IMR-90 (cell line): Measurements from ENCODE around the gene OAS1. TPM values are rescaled to one million over a fixed set of nuclear protein-coding genes. Genes with fewer than 3 reads are reported as not detected.

Source experiments
- ATAC-seq: fragments of 200-7000 bp; cut with Tn5 transposase; 2 replicates; pipeline ENCODE4 v1.9.1; 2020; ENCODE audit warnings: low read depth, mild to moderate bottlenecking, moderate library complexity
- BruUV-seq: library from RNA; stranded (reverse); fragments of 400-500 nt; replicated peaks from 2 replicates; lab custom pipeline; 2021; lab: Mats Ljungman, UMichigan
- CTCF ChIA-PET: fragments of 300-600 bp; formaldehyde crosslinking; extraction: SDS; loops from one replicate; lab custom pipeline; 2021; ENCODE audit warnings: antibody characterized with exemption; lab: Yijun Ruan, JAX
- POLR2A ChIA-PET: fragments of 300-600 bp; sonication (Branson Sonifier 250); formaldehyde crosslinking; loops from one replicate; lab custom pipeline; 2022; ENCODE audit warnings: antibody characterized with exemption; ENCODE audit not compliant: unreplicated experiment; lab: Charles Lee
- DNase-seq: peaks from one replicate; pipeline ENCODE4 v3.0.0; 2013
- H2AFZ ChIP-seq: replicated peaks from 2 replicates; pipeline ENCODE3; 2013; ENCODE audit warnings: low read length, mild to moderate bottlenecking; ENCODE audit not compliant: poor library complexity
- H2AK5ac ChIP-seq: 2 replicates; pipeline ENCODE4 v1.6.1; 2013; ENCODE audit warnings: low read depth, low read length, inconsistent platforms
- H2AK9ac ChIP-seq: replicated peaks from 2 replicates; pipeline ENCODE3; 2013; ENCODE audit warnings: mild to moderate bottlenecking, low read depth, low read length, moderate library complexity; ENCODE audit not compliant: poor library complexity
- H2BK120ac ChIP-seq: 2 replicates; pipeline ENCODE4 v1.6.1; 2013; ENCODE audit warnings: low read depth, low read length, inconsistent platforms
- H2BK15ac ChIP-seq: 3 replicates; pipeline ENCODE4 v1.6.1; 2013; ENCODE audit warnings: low read depth, low read length, inconsistent platforms
- H2BK20ac ChIP-seq: 2 replicates; pipeline ENCODE4 v1.6.1; 2013; ENCODE audit warnings: low read depth, mild to moderate bottlenecking, inconsistent platforms, low read length, moderate library complexity
- H2BK5ac ChIP-seq: 2 replicates; pipeline ENCODE4 v1.6.1; 2013; ENCODE audit warnings: mild to moderate bottlenecking, low read depth, low read length, inconsistent platforms; ENCODE audit not compliant: poor library complexity, severe bottlenecking
- H3K14ac ChIP-seq: replicated peaks from 2 replicates; pipeline ENCODE4 v1.6.1; 2013; ENCODE audit warnings: low read depth, low read length, inconsistent platforms
- H3K18ac ChIP-seq: 2 replicates; pipeline ENCODE4 v1.6.1; 2013; ENCODE audit warnings: low read depth, low read length, control low read depth
- H3K23ac ChIP-seq: 2 replicates; pipeline ENCODE4 v1.6.1; 2013; ENCODE audit warnings: low read depth, low read length, inconsistent platforms
- H3K27ac ChIP-seq: 2 replicates; pipeline ENCODE4 v1.5.1; 2013; ENCODE audit warnings: mild to moderate bottlenecking, control low read depth, low read length; ENCODE audit not compliant: insufficient read depth
- H3K27me3 ChIP-seq: 2 replicates; pipeline ENCODE4 v1.6.1; 2013; ENCODE audit warnings: low read length; ENCODE audit not compliant: control insufficient read depth, insufficient read depth
- H3K36me3 ChIP-seq: 2 replicates; pipeline ENCODE4 v1.6.1; 2013; ENCODE audit warnings: low read length, mixed read lengths; ENCODE audit not compliant: control insufficient read depth, insufficient read depth
- H3K4ac ChIP-seq: 2 replicates; pipeline ENCODE4 v1.6.1; 2013; ENCODE audit warnings: low read depth, low read length, inconsistent platforms
- H3K4me1 ChIP-seq: 2 replicates; pipeline ENCODE4 v1.6.1; 2013; ENCODE audit warnings: low read length, mixed read lengths; ENCODE audit not compliant: control insufficient read depth, insufficient read depth
- H3K4me2 ChIP-seq: 2 replicates; pipeline ENCODE4 v1.6.1; 2013; ENCODE audit warnings: low read depth, mild to moderate bottlenecking, control low read depth, low read length, moderate library complexity
- H3K4me3 ChIP-seq: 2 replicates; pipeline ENCODE4 v1.5.1; 2013; ENCODE audit warnings: low read depth, mild to moderate bottlenecking, control low read depth, low read length, moderate library complexity; ENCODE audit not compliant: insufficient read depth
- H3K56ac ChIP-seq: 2 replicates; pipeline ENCODE4 v1.6.1; 2013; ENCODE audit warnings: low read length, inconsistent platforms; ENCODE audit not compliant: insufficient read depth; ENCODE audit errors: extremely low read depth
- H3K79me1 ChIP-seq, 2 experiments: 2 replicates each; pipeline ENCODE4 v1.6.1; 2013; ENCODE audit warnings: low read length in 2 of 2, inconsistent platforms in 1 of 2, low read depth in 1 of 2
- H3K9ac ChIP-seq: 2 replicates; pipeline ENCODE4 v1.6.1; 2013; ENCODE audit warnings: low read depth, low read length, control low read depth
- H3K9me1 ChIP-seq: 2 replicates; pipeline ENCODE4 v1.6.1; 2013; ENCODE audit warnings: low read length, inconsistent platforms; ENCODE audit not compliant: insufficient read depth
- H3K9me3 ChIP-seq: 2 replicates; pipeline ENCODE4 v1.6.1; 2013; ENCODE audit warnings: low read length; ENCODE audit not compliant: control insufficient read depth, insufficient read depth
- H4K20me1 ChIP-seq: 2 replicates; pipeline ENCODE4 v1.6.1; 2013; ENCODE audit warnings: low read length, inconsistent platforms; ENCODE audit not compliant: insufficient read depth
- H4K5ac ChIP-seq: 2 replicates; pipeline ENCODE4 v1.6.1; 2013; ENCODE audit warnings: mild to moderate bottlenecking, low read depth, low read length, control low read depth
- H4K8ac ChIP-seq, 2 experiments: 2 replicates each; pipeline ENCODE4 v1.6.1; 2013; ENCODE audit warnings: low read depth in 2 of 2, low read length in 2 of 2, control low read depth in 1 of 2, inconsistent platforms in 1 of 2
- H4K91ac ChIP-seq: 2 replicates; pipeline ENCODE4 v1.6.1; 2013; ENCODE audit warnings: low read depth, low read length, inconsistent platforms; ENCODE audit not compliant: insufficient read depth
- CHD1 ChIP-seq: IDR thresholded peaks from 2 replicates; pipeline ENCODE4 v1.6.1; 2012; ENCODE audit warnings: low read depth, low read length, improper control_type of control experiment
- FOS ChIP-seq: fragments of 150-350 bp; IDR thresholded peaks from 2 replicates; pipeline ENCODE4 v1.6.1; 2016; ENCODE audit warnings: low read depth, low read length
- MXI1 ChIP-seq: IDR thresholded peaks from 2 replicates; pipeline ENCODE4 v1.6.1; 2012; ENCODE audit warnings: low read depth, mild to moderate bottlenecking, low read length, moderate library complexity, borderline replicate concordance
- WGBS, 2 experiments: methylation state at CpG; one replicate each; pipeline versions ENCODE4 v1.1.5 to v1.1.7; 2013; ENCODE audit warnings: missing lambda C conversion rate in 2 of 2; ENCODE audit not compliant: insufficient read length in 1 of 2; ENCODE audit errors: extremely low coverage in 2 of 2; 5-methylcytosine and 5-hydroxymethylcytosine counted together
- dilution Hi-C: fragments of 300-500 bp; cut with HindIII; formaldehyde crosslinking; loops from one replicate; pipeline ENCODE4 v1.14.3; 2018; ENCODE audit warnings: low sequenced_read_pairs; ENCODE audit not compliant: unreplicated experiment
- in situ Hi-C: fragments of 300-500 bp; cut with MboI; formaldehyde crosslinking; loops from 3 replicates; pipeline ENCODE4 v1.14.3; 2019; ENCODE audit warnings: low sequenced_read_pairs, inconsistent platforms, mixed read lengths
- intact Hi-C: fragments of 100-400 bp; cut with micrococcal nuclease; formaldehyde crosslinking; loops from 2 replicates; pipeline ENCODE4 v1.10.0; 2022
- polyA plus RNA-seq, 3 experiments: library from polyadenylated mRNA; depleted of rRNA; stranded (reverse); fragments of >200 nt; gene quantifications; 2 replicates each; pipeline ENCODE4 v1.2.3, GENCODE V29; 2012; ENCODE audit warnings: low replicate concordance in 1 of 3
- total RNA-seq: library from RNA; depleted of rRNA; stranded (reverse); fragments of >200 nt; gene quantifications from 2 replicates; pipeline ENCODE4 v1.2.3, GENCODE V29; 2012

OAS1 gene
- total and polyA plus RNA-seq, 2 of the 4 experiments (the other 2 are of a cell fraction) = not detected

DNA sequence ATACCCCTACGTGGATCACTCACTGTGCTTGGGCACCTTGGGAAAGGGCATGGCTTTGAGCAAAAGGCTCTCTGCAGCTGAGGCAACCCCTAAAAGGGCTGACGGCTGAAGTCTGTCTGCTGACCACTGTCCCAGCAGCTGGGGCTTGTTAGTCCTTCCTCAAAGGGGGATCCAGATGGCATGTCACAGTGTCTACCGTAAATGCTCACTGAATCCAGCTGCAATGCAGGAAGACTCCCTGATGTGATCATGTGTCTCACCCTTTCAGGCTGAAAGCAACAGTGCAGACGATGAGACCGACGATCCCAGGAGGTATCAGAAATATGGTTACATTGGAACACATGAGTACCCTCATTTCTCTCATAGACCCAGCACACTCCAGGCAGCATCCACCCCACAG, 12.4 kb downstream of the OAS1 start:
- no peak overlapping the region for H2AFZ ChIP-seq
- H4K20me1 ChIP-seq = no peaks in the 10 kb centered on the region
- no peak overlapping the region for H3K23ac ChIP-seq
- no TSS peak for BruUV-seq
- H3K4me2 ChIP-seq = no peak overlapping the region
- H2BK20ac ChIP-seq = no peak overlapping the region
- ATAC-seq (no peak), DNase-seq (no peak)
- ChIA-PET POLR2A (no interaction called here), CTCF (no interaction called here)
- no peak overlapping the region for H2BK120ac ChIP-seq
- no peak overlapping the region for H4K91ac ChIP-seq
- H3K9ac ChIP-seq = no peak overlapping the region
- H2AK5ac ChIP-seq = no peak overlapping the region
- H3K18ac ChIP-seq = no peak overlapping the region
- H3K4ac ChIP-seq = no peak overlapping the region
- H3K36me3 ChIP-seq = no peaks in the 10 kb centered on the region
- 18% methylated on average over 2 of the region's 6 CpGs; no CpG with 5 or more reads in 1 of the 2 experiments for WGBS, 2 experiments
- H3K27ac ChIP-seq = no peak overlapping the region
- H4K5ac ChIP-seq = no peak overlapping the region
- H2BK15ac ChIP-seq = no peak overlapping the region
- H2AK9ac ChIP-seq = peak overlapping the region; percentile 37
- dilution Hi-C loops = no loop called here
- H3K9me1 ChIP-seq = no peaks in the 10 kb centered on the region
- H3K27me3 ChIP-seq = no peaks in the 10 kb centered on the region
- intact Hi-C loops = no loop called here
- no peak overlapping the region for H2BK5ac ChIP-seq
- H3K4me3 ChIP-seq = no peak overlapping the region
- no peak overlapping the region for H3K56ac ChIP-seq
- TF ChIP-seq MXI1 (no peak), FOS (no peak), CHD1 (no peak)
- H3K79me1 ChIP-seq = no peaks in the 10 kb centered on the region
- H4K8ac ChIP-seq = no peak overlapping the region
- in situ Hi-C loops = no loop called here
- no peak overlapping the region for H3K14ac ChIP-seq
- H3K4me1 ChIP-seq = no peaks in the 10 kb centered on the region
- H3K9me3 ChIP-seq = no peaks in the 10 kb centered on the region
